ENCODE measurements around the gene IKZF5.

DNA sequence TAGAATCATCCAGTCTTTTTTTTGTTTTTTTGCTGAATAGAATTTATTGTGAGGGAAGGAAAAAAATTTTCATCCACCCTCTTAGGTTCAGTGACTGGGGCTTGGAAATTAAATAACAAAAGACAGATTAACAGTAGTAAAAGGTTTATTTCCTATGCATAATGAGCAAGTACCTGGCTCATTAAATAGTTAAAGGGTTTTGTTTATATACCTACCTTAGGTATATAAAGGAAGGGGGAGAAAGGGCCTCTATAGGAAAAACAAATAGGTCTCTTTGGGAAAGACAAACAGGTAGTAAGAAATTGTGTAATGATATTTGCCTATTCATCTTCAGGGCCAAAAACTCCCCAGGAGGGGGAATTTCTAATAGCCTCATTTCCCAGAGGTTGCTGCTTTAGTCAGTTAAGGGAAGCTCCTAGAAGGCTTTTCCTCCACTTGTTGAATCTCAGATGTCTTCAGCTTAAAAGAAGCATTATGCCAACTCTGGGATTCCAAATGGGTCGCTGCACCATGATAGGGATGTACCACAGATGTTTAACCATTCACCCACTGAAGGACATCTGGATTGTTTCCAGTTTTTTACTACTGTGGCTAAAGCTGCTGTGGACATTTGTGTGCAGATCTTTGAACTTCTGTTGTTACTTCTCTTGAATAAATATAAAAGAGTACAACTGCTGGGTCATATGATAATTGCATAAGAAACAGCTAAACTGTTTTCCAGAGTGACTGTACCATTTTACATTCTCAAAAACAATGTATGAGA lies 11.5 kb upstream of the IKZF5 start:
- TF ChIP-seq CTCF (IDR thresholded peaks at IDR 0.05) (no peak), POLR2A (IDR thresholded peaks at IDR 0.05) (no peak), EP300 (IDR thresholded peaks at IDR 0.05) (no peak)
